ENCODE measurements around the gene DLEC1. TPM values are rescaled to one million over a fixed set of nuclear protein-coding genes. Genes with fewer than 3 reads are reported as not detected.

The DLEC1 gene
- total RNA-seq, 2 donors from 2014 or later, result 0.43 to 0.81 TPM

- DNase-seq, result no peak
- peaks cover 10% of the 10 kb centered on the region for H3K4me1 Mint-ChIP-seq (ENCODE audit: low read depth)
- H3K36me3 Mint-ChIP-seq (ENCODE audit: insufficient read depth in 2 of 2), result peaks cover 10 to 13% of the 10 kb centered on the region in 2 donors
- H3K27ac Mint-ChIP-seq, result no peak overlapping the region
- H3K4me3 Mint-ChIP-seq, result no peak overlapping the region
- H3K27me3 Mint-ChIP-seq (ENCODE audit: low read depth), result no peaks in the 10 kb centered on the region
- ATAC-seq (replicated peaks in 1 of 2), result no peak
- H3K9me3 Mint-ChIP-seq, result peaks cover 4 to 8% of the 10 kb centered on the region in 2 donors
Measured at GRCh38 chr3:38146504-38146903, 107.5 kb downstream of the DLEC1 start.

GRCh38 chr3:38147421-38147820 is 108.4 kb downstream of the DLEC1 start:
- no peak overlapping the region for H3K27ac Mint-ChIP-seq
- peaks cover 4 to 8% of the 10 kb centered on the region in 2 donors for H3K9me3 Mint-ChIP-seq
- H3K27me3 Mint-ChIP-seq (ENCODE audit: low read depth), result no peaks in the 10 kb centered on the region
- ATAC-seq (replicated peaks in 1 of 2) (no peak), DNase-seq (no peak)
- peaks cover 2 to 8% of the 10 kb centered on the region in 2 donors for H3K36me3 Mint-ChIP-seq (ENCODE audit: insufficient read depth in 2 of 2)
- H3K4me3 Mint-ChIP-seq, result no peak overlapping the region
- peaks cover 16% of the 10 kb centered on the region for H3K4me1 Mint-ChIP-seq (ENCODE audit: low read depth)

GRCh38 chr3:38148311-38148882 is 109.4 kb downstream of the DLEC1 start:
- Mint-ChIP-seq H3K36me3 (ENCODE audit: insufficient read depth in 2 of 2) (peaks cover 2 to 8% of the 10 kb centered on the region in 2 donors), H3K27ac (no peak overlapping the region), H3K9me3 (peaks cover 4 to 8% of the 10 kb centered on the region in 2 donors), H3K4me1 (ENCODE audit: low read depth) (peaks cover 26% of the 10 kb centered on the region), H3K27me3 (ENCODE audit: low read depth) (no peaks in the 10 kb centered on the region), H3K4me3 (no peak overlapping the region)
- DNase-seq (no peak), ATAC-seq (replicated peaks in 1 of 2) (no peak)

GRCh38 chr3:38149708-38150107 is 110.7 kb downstream of the DLEC1 start:
- no peak overlapping the region for H3K4me3 Mint-ChIP-seq
- no peak overlapping the region for H3K27ac Mint-ChIP-seq
- ATAC-seq (replicated peaks in 1 of 2) (no peak), DNase-seq (no peak)
- peaks cover 2 to 8% of the 10 kb centered on the region in 2 donors for H3K36me3 Mint-ChIP-seq (ENCODE audit: insufficient read depth in 2 of 2)
- peaks cover 39% of the 10 kb centered on the region for H3K4me1 Mint-ChIP-seq (ENCODE audit: low read depth)
- peaks cover 4 to 8% of the 10 kb centered on the region in 2 donors for H3K9me3 Mint-ChIP-seq
- H3K27me3 Mint-ChIP-seq (ENCODE audit: low read depth), result no peaks in the 10 kb centered on the region

- Mint-ChIP-seq H3K4me3 (no peak overlapping the region), H3K36me3 (ENCODE audit: insufficient read depth in 2 of 2) (peaks cover 0 to 7% of the 10 kb centered on the region in 2 donors), H3K9me3 (peaks cover 2 to 6% of the 10 kb centered on the region in 2 donors), H3K4me1 (ENCODE audit: low read depth) (peaks cover 44% of the 10 kb centered on the region), H3K27me3 (ENCODE audit: low read depth) (no peaks in the 10 kb centered on the region), H3K27ac (peak overlapping the region; percentile 1)
- ATAC-seq (replicated peaks in 1 of 2) (no peak), DNase-seq (no peak)
Measured at GRCh38 chr3:38150780-38151528, 111.9 kb downstream of the DLEC1 start.

- DNase-seq, result no peak
- H3K4me3 Mint-ChIP-seq, result peak overlapping the region in 1 of 2 donors; percentile 22
- H3K27ac Mint-ChIP-seq, result peak overlapping the region; percentile 63
- ATAC-seq (replicated peaks in 1 of 2), result peak; percentile 63 to 64
- peaks cover 44% of the 10 kb centered on the region for H3K4me1 Mint-ChIP-seq (ENCODE audit: low read depth)
- peaks cover 0 to 1% of the 10 kb centered on the region in 2 donors for H3K36me3 Mint-ChIP-seq (ENCODE audit: insufficient read depth in 2 of 2)
- H3K9me3 Mint-ChIP-seq, result peaks cover 0 to 3% of the 10 kb centered on the region in 2 donors
- H3K27me3 Mint-ChIP-seq (ENCODE audit: low read depth), result no peaks in the 10 kb centered on the region
Measured at GRCh38 chr3:38151667-38152265, 112.8 kb downstream of the DLEC1 start.

- DNase-seq (no peak), ATAC-seq (replicated peaks in 1 of 2) (peak; percentile 34 to 48)
- Mint-ChIP-seq H3K36me3 (ENCODE audit: insufficient read depth in 2 of 2) (no peaks in the 10 kb centered on the region), H3K4me1 (ENCODE audit: low read depth) (peaks cover 44% of the 10 kb centered on the region), H3K27me3 (ENCODE audit: low read depth) (no peaks in the 10 kb centered on the region), H3K9me3 (no peaks in the 10 kb centered on the region), H3K4me3 (no peak overlapping the region), H3K27ac (no peak overlapping the region)
Measured at GRCh38 chr3:38152609-38153008, 113.6 kb downstream of the DLEC1 start.

- no peaks in the 10 kb centered on the region for H3K27me3 Mint-ChIP-seq (ENCODE audit: low read depth)
- no peaks in the 10 kb centered on the region for H3K9me3 Mint-ChIP-seq
- H3K4me1 Mint-ChIP-seq (ENCODE audit: low read depth), result peaks cover 44% of the 10 kb centered on the region
- ATAC-seq (replicated peaks in 1 of 2), result no peak
- H3K4me3 Mint-ChIP-seq, result no peak overlapping the region
- H3K36me3 Mint-ChIP-seq (ENCODE audit: insufficient read depth in 2 of 2), result no peaks in the 10 kb centered on the region
- H3K27ac Mint-ChIP-seq, result peak overlapping the region; percentile 30
- DNase-seq, result no peak
Measured at GRCh38 chr3:38153221-38153620, 114.2 kb downstream of the DLEC1 start.

GRCh38 chr3:38154033-38154494 is 115.1 kb downstream of the DLEC1 start:
- ATAC-seq (replicated peaks in 1 of 2), result peak in 1 of 2 donors; percentile 74
- Mint-ChIP-seq H3K4me1 (ENCODE audit: low read depth) (peaks cover 44% of the 10 kb centered on the region), H3K27ac (peak overlapping the region; percentile 82), H3K27me3 (ENCODE audit: low read depth) (no peaks in the 10 kb centered on the region), H3K4me3 (peak overlapping the region in 1 of 2 donors; percentile 62), H3K36me3 (ENCODE audit: insufficient read depth in 2 of 2) (no peaks in the 10 kb centered on the region), H3K9me3 (no peaks in the 10 kb centered on the region)
- DNase-seq, result no peak

- no peaks in the 10 kb centered on the region for H3K9me3 Mint-ChIP-seq
- no peaks in the 10 kb centered on the region for H3K27me3 Mint-ChIP-seq (ENCODE audit: low read depth)
- DNase-seq, result no peak
- peak overlapping the region in 1 of 2 donors; percentile 62 for H3K4me3 Mint-ChIP-seq
- peak overlapping the region; percentile 82 for H3K27ac Mint-ChIP-seq
- peaks cover 38% of the 10 kb centered on the region for H3K4me1 Mint-ChIP-seq (ENCODE audit: low read depth)
- peak in 1 of 2 donors; percentile 11 for ATAC-seq (replicated peaks in 1 of 2)
- H3K36me3 Mint-ChIP-seq (ENCODE audit: insufficient read depth in 2 of 2), result no peaks in the 10 kb centered on the region
Measured at GRCh38 chr3:38154625-38155255, 115.7 kb downstream of the DLEC1 start.

GRCh38 chr3:38155825-38156224 is 116.8 kb downstream of the DLEC1 start:
- no peak overlapping the region for H3K4me3 Mint-ChIP-seq
- no peaks in the 10 kb centered on the region for H3K27me3 Mint-ChIP-seq (ENCODE audit: low read depth)
- H3K9me3 Mint-ChIP-seq, result no peaks in the 10 kb centered on the region
- no peak overlapping the region for H3K27ac Mint-ChIP-seq
- DNase-seq (no peak), ATAC-seq (replicated peaks in 1 of 2) (no peak)
- H3K4me1 Mint-ChIP-seq (ENCODE audit: low read depth), result peaks cover 38% of the 10 kb centered on the region
- no peaks in the 10 kb centered on the region for H3K36me3 Mint-ChIP-seq (ENCODE audit: insufficient read depth in 2 of 2)

- H3K9me3 Mint-ChIP-seq, result no peaks in the 10 kb centered on the region
- H3K27ac Mint-ChIP-seq, result no peak overlapping the region
- ATAC-seq (replicated peaks in 1 of 2), result no peak
- no peaks in the 10 kb centered on the region for H3K27me3 Mint-ChIP-seq (ENCODE audit: low read depth)
- no peak for DNase-seq
- H3K4me3 Mint-ChIP-seq, result no peak overlapping the region
- H3K4me1 Mint-ChIP-seq (ENCODE audit: low read depth), result peaks cover 28% of the 10 kb centered on the region
- H3K36me3 Mint-ChIP-seq (ENCODE audit: insufficient read depth in 2 of 2), result no peaks in the 10 kb centered on the region
Measured at GRCh38 chr3:38157117-38157516, 118.1 kb downstream of the DLEC1 start.

- DNase-seq (no peak), ATAC-seq (replicated peaks in 1 of 2) (no peak)
- no peaks in the 10 kb centered on the region for H3K27me3 Mint-ChIP-seq (ENCODE audit: low read depth)
- no peak overlapping the region for H3K4me3 Mint-ChIP-seq
- H3K4me1 Mint-ChIP-seq (ENCODE audit: low read depth), result peaks cover 26% of the 10 kb centered on the region
- H3K9me3 Mint-ChIP-seq, result no peaks in the 10 kb centered on the region
- no peaks in the 10 kb centered on the region for H3K36me3 Mint-ChIP-seq (ENCODE audit: insufficient read depth in 2 of 2)
- H3K27ac Mint-ChIP-seq, result no peak overlapping the region
Measured at GRCh38 chr3:38157595-38157994, 118.6 kb downstream of the DLEC1 start.

Data from activated T-cell treated with anti-CD3 and anti-CD28 coated beads, Interleukin-2, amount 50 U/mL, for 72 hours (primary cell).